LNCaP clone FGC (cell line): Measurements from ENCODE around the gene COL16A1.
A peak's percentile ranks its signal among the peaks of the same experiment; 100 is the strongest.

Source experiments
- DNase-seq: peaks from one replicate; pipeline ENCODE4 v3.0.0-alpha.2; 2011; ENCODE audit warnings: low read depth
- H3K4me3 ChIP-seq: 2 replicates; pipeline ENCODE4 v1.5.1; 2011; ENCODE audit warnings: mild to moderate bottlenecking, low read depth, low read length, control low read depth
- TF ChIP-seq, protein P1 (sequence below): IDR thresholded peaks from 2 replicates; pipeline ENCODE4 v1.5.1; 2012; ENCODE audit warnings: mild to moderate bottlenecking; ENCODE audit not compliant: control insufficient read depth, insufficient read depth; ENCODE audit errors: extremely low read depth

The COL16A1 gene

DNA sequence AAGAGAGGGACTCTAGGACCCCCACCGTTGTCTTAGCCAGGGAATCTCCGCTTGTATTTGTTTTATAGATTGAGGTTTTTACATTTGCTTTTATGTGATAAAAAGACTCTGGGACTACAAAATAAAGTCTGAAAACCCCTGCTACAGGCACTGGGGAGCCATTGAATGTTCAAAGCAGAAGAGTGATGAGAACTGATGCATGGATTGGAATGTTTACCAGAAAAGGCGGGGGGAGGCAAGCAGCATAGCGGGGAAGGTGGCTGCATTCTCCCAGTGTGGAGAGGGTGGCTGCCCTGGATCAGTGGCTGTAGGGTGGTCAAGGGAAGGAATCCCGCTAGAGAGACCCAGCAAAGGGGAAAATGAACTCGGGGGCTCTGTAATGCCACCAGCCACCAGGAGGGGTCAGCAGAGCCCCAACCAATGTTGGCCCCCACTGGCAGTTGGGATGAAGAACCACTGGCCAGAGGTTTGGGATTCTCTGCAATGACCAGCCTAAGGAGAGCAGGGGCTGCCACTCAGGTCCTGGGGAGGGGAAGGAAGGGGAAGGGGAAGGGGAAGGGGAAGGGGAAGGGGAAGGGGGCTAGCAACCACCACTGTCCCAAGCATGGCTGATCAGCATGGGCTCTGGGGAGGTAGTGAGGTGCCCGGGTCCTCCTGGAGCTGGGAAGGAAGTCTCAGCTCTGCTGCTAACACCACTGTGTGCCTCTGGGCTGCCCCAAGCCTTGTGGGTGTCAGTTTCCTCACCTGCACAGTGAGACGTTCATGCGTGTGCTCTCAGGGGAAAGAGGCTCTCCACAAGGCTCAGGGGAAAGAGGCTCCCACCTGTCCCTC is 40.0 kb downstream of the COL16A1 start:
- TF ChIP-seq, protein P1, sequence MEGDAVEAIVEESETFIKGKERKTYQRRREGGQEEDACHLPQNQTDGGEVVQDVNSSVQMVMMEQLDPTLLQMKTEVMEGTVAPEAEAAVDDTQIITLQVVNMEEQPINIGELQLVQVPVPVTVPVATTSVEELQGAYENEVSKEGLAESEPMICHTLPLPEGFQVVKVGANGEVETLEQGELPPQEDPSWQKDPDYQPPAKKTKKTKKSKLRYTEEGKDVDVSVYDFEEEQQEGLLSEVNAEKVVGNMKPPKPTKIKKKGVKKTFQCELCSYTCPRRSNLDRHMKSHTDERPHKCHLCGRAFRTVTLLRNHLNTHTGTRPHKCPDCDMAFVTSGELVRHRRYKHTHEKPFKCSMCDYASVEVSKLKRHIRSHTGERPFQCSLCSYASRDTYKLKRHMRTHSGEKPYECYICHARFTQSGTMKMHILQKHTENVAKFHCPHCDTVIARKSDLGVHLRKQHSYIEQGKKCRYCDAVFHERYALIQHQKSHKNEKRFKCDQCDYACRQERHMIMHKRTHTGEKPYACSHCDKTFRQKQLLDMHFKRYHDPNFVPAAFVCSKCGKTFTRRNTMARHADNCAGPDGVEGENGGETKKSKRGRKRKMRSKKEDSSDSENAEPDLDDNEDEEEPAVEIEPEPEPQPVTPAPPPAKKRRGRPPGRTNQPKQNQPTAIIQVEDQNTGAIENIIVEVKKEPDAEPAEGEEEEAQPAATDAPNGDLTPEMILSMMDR = peak; percentile 85
- no peak for DNase-seq
- no peak overlapping the region for H3K4me3 ChIP-seq

DNA sequence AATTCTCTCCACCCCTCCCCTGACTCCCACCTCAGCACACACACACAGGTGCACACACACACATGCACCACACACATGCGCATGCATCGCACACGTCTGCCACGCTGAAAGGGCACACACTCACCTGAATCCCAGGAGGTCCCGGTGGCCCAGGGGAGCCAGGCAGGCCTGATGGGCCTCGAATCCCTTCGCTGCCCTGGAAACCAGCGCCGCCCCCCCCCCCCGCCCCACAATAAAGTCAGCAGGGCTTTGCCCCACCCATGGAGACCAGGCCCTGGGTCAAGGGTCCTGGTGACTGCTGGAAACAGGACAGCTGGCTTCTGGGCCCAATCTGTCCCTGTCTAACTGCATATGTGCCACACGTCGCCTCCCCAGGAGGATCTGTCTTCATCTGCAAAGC is 41.4 kb downstream of the COL16A1 start:
- no peak overlapping the region for H3K4me3 ChIP-seq
- no peak for DNase-seq
- TF ChIP-seq, protein P1 = no peak

DNA sequence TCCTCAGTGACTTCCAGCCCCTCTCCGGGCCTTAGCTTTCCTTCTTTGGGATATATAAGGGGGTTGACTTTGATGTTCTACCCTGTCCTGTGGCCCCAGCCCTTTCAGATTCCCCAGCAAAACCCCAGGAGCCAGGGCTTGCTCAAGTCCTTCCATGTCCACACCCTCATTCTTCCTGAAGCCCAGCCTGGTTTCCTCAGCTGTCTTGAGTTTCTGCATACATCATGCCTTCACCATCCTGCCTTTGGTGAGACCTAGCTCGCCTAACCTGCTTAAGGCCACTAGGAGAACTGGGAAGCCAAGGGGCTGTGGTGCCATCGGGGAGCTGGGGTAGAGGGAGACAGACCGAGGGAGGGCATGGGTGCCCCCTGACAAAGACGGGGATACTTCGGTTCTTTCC is 42.0 kb downstream of the COL16A1 start:
- H3K4me3 ChIP-seq = no peak overlapping the region
- no peak for DNase-seq
- TF ChIP-seq, protein P1 = no peak

DNA sequence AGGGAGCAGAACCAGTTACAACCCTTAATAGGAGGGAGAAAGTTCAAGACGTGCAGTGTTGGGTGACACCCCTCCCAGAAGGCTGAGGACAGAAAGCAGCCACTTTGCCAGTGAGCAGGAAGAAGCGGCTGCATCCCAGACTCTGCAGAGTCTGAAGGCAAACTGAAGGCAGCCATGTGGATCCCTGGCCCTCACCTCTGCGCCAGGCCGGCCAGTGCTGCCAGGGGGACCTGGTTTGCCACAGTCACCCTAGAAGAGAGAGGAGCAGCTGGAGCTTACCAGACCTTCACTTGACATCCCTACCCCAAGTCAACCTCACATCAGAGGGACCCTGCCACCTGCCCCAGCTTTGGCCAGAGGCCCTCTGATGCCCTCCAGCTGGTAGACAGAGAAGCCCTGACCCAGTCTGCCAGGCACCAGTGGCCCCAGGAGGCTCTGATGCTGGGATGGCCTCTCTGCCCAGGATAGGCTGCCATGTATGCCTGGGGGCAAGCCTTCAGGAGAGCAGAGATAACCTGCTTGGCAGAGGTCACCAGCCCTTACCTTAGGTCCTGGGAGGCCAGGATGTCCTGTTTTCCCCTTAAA is 42.9 kb downstream of the COL16A1 start:
- H3K4me3 ChIP-seq = no peak overlapping the region
- TF ChIP-seq, protein P1 = no peak
- no peak for DNase-seq

DNA sequence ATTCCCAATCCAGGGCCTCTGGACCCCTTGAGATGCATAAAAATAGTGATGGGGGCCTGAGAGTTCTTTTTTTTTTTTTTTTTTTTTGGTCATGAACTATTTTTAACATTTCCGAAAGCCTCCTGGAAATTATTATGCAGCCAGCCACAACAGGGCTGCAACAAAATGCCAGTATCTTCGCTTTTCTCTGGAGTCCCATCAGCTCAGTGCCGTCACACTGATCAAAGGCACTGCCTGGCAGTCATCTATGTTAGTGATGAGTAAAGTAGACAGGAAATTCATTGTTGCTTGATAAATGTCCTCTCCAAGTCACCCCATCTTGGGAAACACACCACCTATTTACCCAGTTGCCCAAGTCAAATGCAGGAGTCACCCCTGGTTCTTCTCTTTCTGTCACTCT is 43.9 kb downstream of the COL16A1 start:
- no peak for DNase-seq
- TF ChIP-seq, protein P1 = no peak
- no peak overlapping the region for H3K4me3 ChIP-seq

DNA sequence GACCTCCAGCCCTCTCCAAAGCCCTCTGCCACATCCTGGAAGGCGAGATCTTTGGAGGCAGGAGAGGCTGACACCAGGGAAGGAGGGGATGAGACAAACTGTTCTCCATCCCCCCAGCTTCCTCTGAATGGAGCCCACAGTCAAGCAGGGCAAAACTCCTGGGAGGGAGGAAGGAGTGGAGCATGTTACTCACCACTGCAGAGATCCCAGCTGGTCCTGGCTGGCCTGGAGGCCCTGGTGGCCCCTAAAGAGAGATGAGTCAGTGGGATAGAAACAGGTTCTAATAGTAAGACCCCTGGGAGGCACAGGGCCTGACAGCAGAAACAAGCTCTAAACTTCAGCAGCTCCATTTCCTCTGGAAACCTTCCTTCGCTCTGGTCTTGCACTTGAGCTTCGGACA is 45.1 kb downstream of the COL16A1 start:
- TF ChIP-seq, protein P1 = no peak
- DNase-seq = no peak
- no peak overlapping the region for H3K4me3 ChIP-seq
